GM12878 (cell line): Measurements from ENCODE around the gene CCDC200. TPM values are rescaled to one million over a fixed set of nuclear protein-coding genes. Genes with fewer than 3 reads are reported as not detected.

Experiments used
- ASH2L ChIP-seq: fragments of 300-600, 200-600 bp; sonication (generic); IDR thresholded peaks from 2 replicates; pipeline ENCODE4 v1.6.1; 2017; ENCODE audit warnings: low read depth, mild to moderate bottlenecking, borderline replicate concordance
- ATF3 ChIP-seq: IDR thresholded peaks from 2 replicates; pipeline ENCODE4 v1.6.1; 2011; ENCODE audit warnings: low read depth, mild to moderate bottlenecking, low read length, moderate library complexity, borderline replicate concordance; ENCODE audit errors: extremely low read depth
- BACH1 ChIP-seq: fragments of 450-650 bp; IDR thresholded peaks from 2 replicates; pipeline ENCODE4 v1.6.1; 2017; ENCODE audit warnings: mild to moderate bottlenecking, borderline replicate concordance
- BRCA1 ChIP-seq: IDR thresholded peaks from 2 replicates; pipeline ENCODE4 v1.6.1; 2011; ENCODE audit warnings: low read depth, low read length, improper control_type of control experiment
- CREM ChIP-seq: IDR thresholded peaks from 2 replicates; pipeline ENCODE4 v1.6.1; 2014; ENCODE audit warnings: antibody characterized with exemption, low read depth
- CTCF ChIP-seq, 3 experiments: IDR thresholded peaks in 2 of 3; conservative IDR thresholded peaks in 1 of 3; 2 replicates each; pipeline ENCODE4 v1.5.1; 2011; ENCODE audit warnings: low read depth in 3 of 3, low read length in 3 of 3, mild to moderate bottlenecking in 3 of 3, control low read depth in 2 of 3, moderate library complexity in 2 of 3, inconsistent platforms in 1 of 3, mixed read lengths in 1 of 3; ENCODE audit not compliant: control insufficient read depth in 2 of 3, insufficient read depth in 1 of 3; ENCODE audit errors: extremely low read depth in 1 of 3
- E2F4 ChIP-seq: IDR thresholded peaks from 2 replicates; pipeline ENCODE4 v1.6.1; 2012; ENCODE audit warnings: low read depth, low read length, improper control_type of control experiment
- ETV6 ChIP-seq, 2 experiments: fragments of 450-650 bp in 1 of 2; IDR thresholded peaks in 1 of 2; conservative IDR thresholded peaks in 1 of 2; 2 replicates each; pipeline ENCODE4 v1.6.1; 2014; ENCODE audit warnings: antibody characterized with exemption in 1 of 2, borderline replicate concordance in 1 of 2, low read depth in 1 of 2, mild to moderate bottlenecking in 1 of 2, moderate library complexity in 1 of 2
- IKZF2 ChIP-seq, 2 experiments: fragments of 450-650 bp; IDR thresholded peaks; 2 replicates each; pipeline ENCODE4 v1.6.1; 2017; ENCODE audit warnings: mild to moderate bottlenecking in 2 of 2, moderate library complexity in 2 of 2
- IRF3 ChIP-seq: fragments of 450-650 bp; IDR thresholded peaks from 2 replicates; pipeline ENCODE4 v1.6.1; 2014; ENCODE audit warnings: mild to moderate bottlenecking
- MAX ChIP-seq: IDR thresholded peaks from 2 replicates; pipeline ENCODE4 v1.6.1; 2012; ENCODE audit warnings: low read depth, low read length, improper control_type of control experiment
- MLLT1 ChIP-seq: fragments of 450-650 bp; IDR thresholded peaks from 2 replicates; pipeline ENCODE4 v1.6.1; 2016; ENCODE audit warnings: mild to moderate bottlenecking
- NFIC ChIP-seq: IDR thresholded peaks from 2 replicates; pipeline ENCODE4 v1.6.1; 2012; ENCODE audit warnings: low read depth, mild to moderate bottlenecking, inconsistent platforms, low read length, moderate library complexity
- NRF1 ChIP-seq: conservative IDR thresholded peaks from 2 replicates; pipeline ENCODE4 v1.6.1; 2011; ENCODE audit warnings: mild to moderate bottlenecking, low read depth, low read length, improper control_type of control experiment
- POU2F2 ChIP-seq: IDR thresholded peaks from 3 replicates; pipeline ENCODE4 v1.6.1; 2011; ENCODE audit warnings: low read depth, mild to moderate bottlenecking, low read length, borderline replicate concordance
- RUNX3 ChIP-seq: IDR thresholded peaks from 2 replicates; pipeline ENCODE4 v1.6.1; 2012; ENCODE audit warnings: low read length, inconsistent platforms
- WRNIP1 ChIP-seq: IDR thresholded peaks from 2 replicates; pipeline ENCODE4 v1.6.1; 2011; ENCODE audit warnings: low read depth, low read length, improper control_type of control experiment, borderline replicate concordance
- ZBTB4 ChIP-seq: fragments of 450-650 bp; formaldehyde crosslinking; IDR thresholded peaks from 2 replicates; pipeline ENCODE4 v1.4.0; 2022; ENCODE audit warnings: mild to moderate bottlenecking, moderate library complexity
- ZNF24 ChIP-seq: fragments of 450-650 bp; IDR thresholded peaks from 2 replicates; pipeline ENCODE4 v1.6.1; 2017; ENCODE audit warnings: antibody characterized with exemption, mild to moderate bottlenecking
- polyA plus RNA-seq, 11 experiments: library from polyadenylated mRNA; depleted of rRNA in 4 of 11; unstranded in 6 of 11; stranded (reverse) in 5 of 11; fragments of >200 nt; fragmentation: Nextera tagmentation in 4 of 11; fragmentation: Illumina TruSeq in 1 of 11; extraction: Ambion mirVana in 4 of 11; extraction: Trizol in 1 of 11; gene quantifications; 1 replicate in 1 of 11; 2 replicates in 10 of 11; pipeline versions ENCODE4 v1.2.1 to v1.2.3, GENCODE V29; 2011 to 2016; ENCODE audit warnings: inconsistent platforms in 2 of 11, missing spikeins in 2 of 11, low read depth in 1 of 11
- total RNA-seq, 4 experiments: library from RNA; depleted of rRNA in 3 of 4; stranded (reverse); fragments of >200 nt in 3 of 4; fragmentation: Illumina TruSeq in 1 of 4; extraction: Trizol in 1 of 4; gene quantifications; 2 replicates each; pipeline versions ENCODE4 v1.2.1 to v1.2.3, GENCODE V29; 2013 to 2021

Gene CCDC200
- total and polyA plus RNA-seq, 10 of the 15 experiments (the other 5 are each of a cell fraction or from before 2014, with no cell fraction given): 0.46 to 3.9 (median 2.7) TPM; not detected in 6

GRCh38 chr17:43171586-43172487 is 56.6 kb downstream of the CCDC200 start (continued):
- TF ChIP-seq IRF3: no peak
- TF ChIP-seq NFIC: no peak
- no peak for TF ChIP-seq E2F4
- TF ChIP-seq ATF3: no peak
- no peak for TF ChIP-seq POU2F2
- no peak for TF ChIP-seq ASH2L
- TF ChIP-seq IKZF2 (IDR thresholded peaks at IDR 0.05): peak; percentile 31 to 32
- TF ChIP-seq BACH1: no peak
- 0 out of 2 replicates have a peak, but pooled peaks have one; percentile 20 for TF ChIP-seq MLLT1
- TF ChIP-seq ETV6 (conservative IDR thresholded peaks at IDR 0.05 in 1 of 2, IDR thresholded peaks at IDR 0.05 in 1 of 2; ENCODE audit: borderline replicate concordance in 1 of 2, low read depth in 1 of 2): no peak
- no peak for TF ChIP-seq ZBTB4 (CRISPR knock-in tag)
- TF ChIP-seq BRCA1: no peak
- no peak for TF ChIP-seq CREM
- no peak for TF ChIP-seq RUNX3
- TF ChIP-seq ZNF24: no peak
- TF ChIP-seq MAX: no peak
- TF ChIP-seq NRF1: no peak
- no peak for TF ChIP-seq WRNIP1
- TF ChIP-seq CTCF (IDR thresholded peaks at IDR 0.05 in 2 of 3, conservative IDR thresholded peaks at IDR 0.05 in 1 of 3; ENCODE audit: control insufficient read depth in 2 of 3, extremely low read depth in 1 of 3, insufficient read depth in 1 of 3, low read depth in 3 of 3, low read length in 3 of 3): peak in 1 of 3 experiments; percentile 27; a peak in 1 of 6 replicates
